Naive thymus-derived CD8-positive, alpha-beta T cell (primary cell): ENCODE results near the gene CMIP. TPM values are rescaled to one million over a fixed set of nuclear protein-coding genes. Genes with fewer than 3 reads are reported as not detected.
A peak's percentile ranks its signal among the peaks of the same experiment; 100 is the strongest.
"Not testable (repeated sequence)": the region's sequence is repeated elsewhere in the genome, so short reads cannot be mapped to it uniquely, and the experiment has no call there.

Source experiments
- ATAC-seq, 2 donors: fragments of 150-1000 bp; cut with Tn5 transposase in 1 of 2; sonication (Bioruptor Pico), chemical (Tn5 transposase) in 1 of 2; 1 replicate in 1 of 2; 2 replicates in 1 of 2; pipeline ENCODE4 v1.10.0; 2021; ENCODE audit warnings: mild to moderate bottlenecking in 2 of 2, moderate library complexity in 2 of 2
- POLR2A ChIA-PET: fragments of 350-600 bp; sonication (Branson Sonifier 250); formaldehyde crosslinking; loops from one replicate; lab custom pipeline; 2021; ENCODE audit warnings: antibody characterized with exemption; lab: Charles Lee
- DNase-seq, 10 donors: peaks; one replicate each; pipeline versions ENCODE4 v3.0.0 to v3.0.0-alpha.2; 2020 to 2022
- H3K27ac Mint-ChIP-seq, 10 donors: one replicate each; pipeline ENCODE4 v1.8.0; 2020 to 2022; ENCODE audit warnings: mild to moderate bottlenecking in 10 of 10, mixed read lengths in 10 of 10, moderate library complexity in 4 of 10, inconsistent platforms in 1 of 10
- H3K27me3 Mint-ChIP-seq, 5 donors: one replicate each; pipeline ENCODE4 v1.8.0; 2021 to 2022; ENCODE audit warnings: mixed read lengths in 5 of 5
- H3K36me3 Mint-ChIP-seq, 3 donors: one replicate each; pipeline ENCODE4 v1.8.0; 2020 to 2022; ENCODE audit warnings: mixed read lengths in 3 of 3, mild to moderate bottlenecking in 2 of 3, inconsistent platforms in 1 of 3
- H3K4me1 Mint-ChIP-seq, 4 donors: one replicate each; pipeline ENCODE4 v1.8.0; 2021 to 2022; ENCODE audit warnings: mixed read lengths in 4 of 4
- H3K4me3 Mint-ChIP-seq, 10 donors: one replicate each; pipeline ENCODE4 v1.8.0; 2020 to 2022; ENCODE audit warnings: mild to moderate bottlenecking in 10 of 10, mixed read lengths in 10 of 10, moderate library complexity in 6 of 10, inconsistent platforms in 1 of 10
- H3K9me3 Mint-ChIP-seq, 9 donors: one replicate each; pipeline ENCODE4 v1.8.0; 2020 to 2022; ENCODE audit warnings: mixed read lengths in 9 of 9, mild to moderate bottlenecking in 3 of 9, inconsistent platforms in 1 of 9, moderate library complexity in 1 of 9
- polyA plus RNA-seq, 3 donors: library from polyadenylated mRNA; unstranded; fragments of 300-500 nt; fragmentation: Illumina TruSeq; gene quantifications; one replicate each; pipeline ENCODE4 v1.2.3, GENCODE V29; 2021
- total RNA-seq, 8 experiments: library from RNA in 2 of 8; stranded (reverse) in 2 of 8; gene quantifications; one replicate each; pipeline ENCODE4 v1.2.3 and lab custom pipeline; 2021 to 2026

Gene CMIP
- total and polyA plus RNA-seq, 5 experiments from 2014 or later, result 0.31 to 41.5 (median 1.3) TPM

- DNase-seq (no peak), ATAC-seq (no peak)
- H3K4me1 Mint-ChIP-seq, result peaks cover 9 to 21% (median 17%) of the 10 kb centered on the region in 4 donors
- H3K27ac Mint-ChIP-seq, result peak overlapping the region in 2 of 10 donors; percentile 48 to 56
- no peaks in the 10 kb centered on the region for H3K9me3 Mint-ChIP-seq
- POLR2A ChIA-PET, result no interaction called here
- H3K36me3 Mint-ChIP-seq, result no peaks in the 10 kb centered on the region
- no peak overlapping the region for H3K4me3 Mint-ChIP-seq
- H3K27me3 Mint-ChIP-seq, result no peaks in the 10 kb centered on the region
Observed at GRCh38 chr16:81571592-81572385, 127.2 kb downstream of the CMIP start.

GRCh38 chr16:81572386-81573144 is 128.0 kb downstream of the CMIP start:
- Mint-ChIP-seq H3K36me3 (no peaks in the 10 kb centered on the region), H3K27ac (peak overlapping the region in 5 of 10 donors; percentile 8 to 56 (median 36)), H3K4me3 (no peak overlapping the region), H3K27me3 (no peaks in the 10 kb centered on the region), H3K9me3 (no peaks in the 10 kb centered on the region), H3K4me1 (peaks cover 7 to 20% (median 15%) of the 10 kb centered on the region in 4 donors)
- POLR2A ChIA-PET, result no interaction called here
- DNase-seq (no peak), ATAC-seq (no peak)

- peaks cover 0 to 13% (median 9%) of the 10 kb centered on the region in 4 donors for H3K4me1 Mint-ChIP-seq
- no peaks in the 10 kb centered on the region for H3K27me3 Mint-ChIP-seq
- no peak for DNase-seq
- no peak overlapping the region for H3K4me3 Mint-ChIP-seq
- no peaks in the 10 kb centered on the region for H3K9me3 Mint-ChIP-seq
- H3K36me3 Mint-ChIP-seq, result no peaks in the 10 kb centered on the region
- peak overlapping the region in 2 of 10 donors; percentile 44 to 67 for H3K27ac Mint-ChIP-seq
- POLR2A ChIA-PET, result no interaction called here
- ATAC-seq, result no peak
Observed at GRCh38 chr16:81573533-81574020, 129.0 kb downstream of the CMIP start.

- H3K27ac Mint-ChIP-seq, result peak overlapping the region in 2 of 10 donors; percentile 32 to 44
- peaks cover 0 to 13% (median 7%) of the 10 kb centered on the region in 4 donors for H3K4me1 Mint-ChIP-seq
- H3K36me3 Mint-ChIP-seq, result no peaks in the 10 kb centered on the region
- H3K27me3 Mint-ChIP-seq, result no peaks in the 10 kb centered on the region
- POLR2A ChIA-PET, result no interaction called here
- H3K4me3 Mint-ChIP-seq, result no peak overlapping the region
- ATAC-seq (no peak), DNase-seq (no peak)
- no peaks in the 10 kb centered on the region for H3K9me3 Mint-ChIP-seq
Observed at GRCh38 chr16:81574168-81574567, 129.6 kb downstream of the CMIP start.

- ATAC-seq (no peak), DNase-seq (no peak)
- Mint-ChIP-seq H3K4me3 (no peak overlapping the region), H3K36me3 (no peaks in the 10 kb centered on the region), H3K9me3 (no peaks in the 10 kb centered on the region), H3K4me1 (peaks cover 0 to 16% (median 3%) of the 10 kb centered on the region in 4 donors), H3K27ac (peak overlapping the region in 1 of 10 donors; percentile 18), H3K27me3 (no peaks in the 10 kb centered on the region)
- POLR2A ChIA-PET, result no interaction called here
Observed at GRCh38 chr16:81575307-81575706, 130.7 kb downstream of the CMIP start.

GRCh38 chr16:81575834-81576233 is 131.2 kb downstream of the CMIP start:
- ATAC-seq (no peak), DNase-seq (no peak)
- Mint-ChIP-seq H3K4me1 (peaks cover 3 to 20% (median 4%) of the 10 kb centered on the region in 4 donors), H3K9me3 (no peaks in the 10 kb centered on the region), H3K27me3 (no peaks in the 10 kb centered on the region), H3K27ac (no peak overlapping the region), H3K36me3 (no peaks in the 10 kb centered on the region), H3K4me3 (no peak overlapping the region)
- POLR2A ChIA-PET, result no interaction called here

- DNase-seq (no peak), ATAC-seq (no peak)
- no peak overlapping the region for H3K27ac Mint-ChIP-seq
Observed at GRCh38 chr16:81576696-81577095, 132.1 kb downstream of the CMIP start.

GRCh38 chr16:81577272-81577671 is 132.7 kb downstream of the CMIP start:
- DNase-seq, H3K36me3 Mint-ChIP-seq, H3K27me3 Mint-ChIP-seq, H3K4me3 Mint-ChIP-seq, ATAC-seq, H3K9me3 Mint-ChIP-seq, H3K27ac Mint-ChIP-seq, POLR2A ChIA-PET: not testable (repeated sequence)
- peaks cover 1 to 19% (median 6%) of the 10 kb centered on the region in 4 donors for H3K4me1 Mint-ChIP-seq

More at GRCh38 chr16:81576696-81577095, 132.1 kb downstream of the CMIP start:
- H3K4me3 Mint-ChIP-seq, result no peak overlapping the region
- no peaks in the 10 kb centered on the region for H3K36me3 Mint-ChIP-seq
- POLR2A ChIA-PET, result no interaction called here
- H3K9me3 Mint-ChIP-seq, result no peaks in the 10 kb centered on the region
- H3K27me3 Mint-ChIP-seq, result no peaks in the 10 kb centered on the region
- H3K4me1 Mint-ChIP-seq, result peaks cover 4 to 22% (median 6%) of the 10 kb centered on the region in 4 donors

GRCh38 chr16:81578076-81578475 is 133.5 kb downstream of the CMIP start:
- no peak for ATAC-seq
- Mint-ChIP-seq H3K4me1 (peaks cover 3 to 13% (median 8%) of the 10 kb centered on the region in 4 donors), H3K9me3 (no peaks in the 10 kb centered on the region), H3K4me3 (no peak overlapping the region), H3K27ac (no peak overlapping the region), H3K36me3 (peaks cover 0 to 3% (median 3%) of the 10 kb centered on the region in 3 donors), H3K27me3 (no peaks in the 10 kb centered on the region)
- POLR2A ChIA-PET, result no interaction called here
- DNase-seq, result peak in 1 of 10 donors; percentile 20

- POLR2A ChIA-PET, result no interaction called here
- ATAC-seq (no peak), DNase-seq (no peak)
- H3K9me3 Mint-ChIP-seq, result no peaks in the 10 kb centered on the region
- peaks cover 3 to 13% (median 10%) of the 10 kb centered on the region in 4 donors for H3K4me1 Mint-ChIP-seq
- peak overlapping the region in 1 of 10 donors; percentile 16 for H3K27ac Mint-ChIP-seq
- no peak overlapping the region for H3K4me3 Mint-ChIP-seq
- peaks cover 0 to 3% (median 3%) of the 10 kb centered on the region in 3 donors for H3K36me3 Mint-ChIP-seq
- H3K27me3 Mint-ChIP-seq, result no peaks in the 10 kb centered on the region
Observed at GRCh38 chr16:81578636-81579413, 134.2 kb downstream of the CMIP start.

GRCh38 chr16:81581107-81581506 is 136.5 kb downstream of the CMIP start:
- DNase-seq (no peak), ATAC-seq (no peak)
- POLR2A ChIA-PET, result interaction anchor here (0.5 kb wide), 1 partner anchor 159 kb away, joined by 3 read pairs; no protein-coding TSS in a partner anchor
- Mint-ChIP-seq H3K4me1 (peaks cover 10 to 23% (median 17%) of the 10 kb centered on the region in 4 donors), H3K27ac (peak overlapping the region in 3 of 10 donors; percentile 35 to 68 (median 41)), H3K36me3 (peaks cover 0 to 13% (median 3%) of the 10 kb centered on the region in 3 donors), H3K9me3 (no peaks in the 10 kb centered on the region), H3K27me3 (no peaks in the 10 kb centered on the region), H3K4me3 (no peak overlapping the region)
